Breast epithelium (tissue), 3 donors: ENCODE data around the gene CCDC86.

Experiments
- POLR2A ChIP-seq: fragments of 450-650 bp; IDR thresholded peaks from one replicate; pipeline ENCODE4 v1.6.1; 2016; ENCODE audit warnings: antibody characterized with exemption, mild to moderate bottlenecking, moderate library complexity
- TF ChIP-seq, protein P1 (sequence below), 3 donors: fragments of 450-650 bp; IDR thresholded peaks; one replicate each; pipeline ENCODE4 v1.5.1; 2016 to 2017; ENCODE audit warnings: antibody characterized with exemption in 3 of 3, mild to moderate bottlenecking in 3 of 3, moderate library complexity in 3 of 3

GRCh38 chr11:60891103-60891741 lies 49.3 kb downstream of the CCDC86 start:
- TF ChIP-seq, protein P1, sequence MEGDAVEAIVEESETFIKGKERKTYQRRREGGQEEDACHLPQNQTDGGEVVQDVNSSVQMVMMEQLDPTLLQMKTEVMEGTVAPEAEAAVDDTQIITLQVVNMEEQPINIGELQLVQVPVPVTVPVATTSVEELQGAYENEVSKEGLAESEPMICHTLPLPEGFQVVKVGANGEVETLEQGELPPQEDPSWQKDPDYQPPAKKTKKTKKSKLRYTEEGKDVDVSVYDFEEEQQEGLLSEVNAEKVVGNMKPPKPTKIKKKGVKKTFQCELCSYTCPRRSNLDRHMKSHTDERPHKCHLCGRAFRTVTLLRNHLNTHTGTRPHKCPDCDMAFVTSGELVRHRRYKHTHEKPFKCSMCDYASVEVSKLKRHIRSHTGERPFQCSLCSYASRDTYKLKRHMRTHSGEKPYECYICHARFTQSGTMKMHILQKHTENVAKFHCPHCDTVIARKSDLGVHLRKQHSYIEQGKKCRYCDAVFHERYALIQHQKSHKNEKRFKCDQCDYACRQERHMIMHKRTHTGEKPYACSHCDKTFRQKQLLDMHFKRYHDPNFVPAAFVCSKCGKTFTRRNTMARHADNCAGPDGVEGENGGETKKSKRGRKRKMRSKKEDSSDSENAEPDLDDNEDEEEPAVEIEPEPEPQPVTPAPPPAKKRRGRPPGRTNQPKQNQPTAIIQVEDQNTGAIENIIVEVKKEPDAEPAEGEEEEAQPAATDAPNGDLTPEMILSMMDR (IDR thresholded peaks at IDR 0.05) = no peak
- no peak for TF ChIP-seq POLR2A
